ENCODE data around the gene IL20.
"Not testable (repeated sequence)": the region's sequence is repeated elsewhere in the genome, so short reads cannot be mapped to it uniquely, and the experiment has no call there.

IL20 gene

GRCh38 chr1:206843626-206844025 is 21.8 kb upstream of the IL20 start:
- H3K4me1 ChIP-seq (ENCODE audit: insufficient read depth, low read length) = no peaks in the 10 kb centered on the region
- no peaks in the 10 kb centered on the region for H3K9me3 ChIP-seq (ENCODE audit: insufficient read depth, low read depth, low read length)
- no peak overlapping the region for H3K9ac ChIP-seq (ENCODE audit: low read depth, low read length)
- H3K36me3 ChIP-seq (ENCODE audit: insufficient read depth, low read length) = no peaks in the 10 kb centered on the region
- 94% methylated on average over 4 of the region's 4 CpGs for WGBS
- H3K27ac ChIP-seq (ENCODE audit: low read depth, low read length) = no peak overlapping the region
- H3K4me3 ChIP-seq (ENCODE audit: low read length) = no peak overlapping the region
- H3K27me3 ChIP-seq (ENCODE audit: insufficient read depth, low read length) = no peaks in the 10 kb centered on the region

- Histone ChIP-seq H3K4me3 (ENCODE audit: low read length) (no peak overlapping the region), H3K36me3 (ENCODE audit: insufficient read depth, low read length) (no peaks in the 10 kb centered on the region), H3K9me3 (ENCODE audit: insufficient read depth, low read depth, low read length) (no peaks in the 10 kb centered on the region), H3K4me1 (ENCODE audit: insufficient read depth, low read length) (no peaks in the 10 kb centered on the region), H3K27me3 (ENCODE audit: insufficient read depth, low read length) (no peaks in the 10 kb centered on the region), H3K27ac (ENCODE audit: low read depth, low read length) (no peak overlapping the region), H3K9ac (ENCODE audit: low read depth, low read length) (no peak overlapping the region)
Measured at GRCh38 chr1:206846487-206846886, 18.9 kb upstream of the IL20 start.

GRCh38 chr1:206847337-206847834 is 18.0 kb upstream of the IL20 start:
- 96% methylated on average over 3 of the region's 3 CpGs for WGBS
- no peak overlapping the region for H3K27ac ChIP-seq (ENCODE audit: low read depth, low read length)
- no peaks in the 10 kb centered on the region for H3K27me3 ChIP-seq (ENCODE audit: insufficient read depth, low read length)
- H3K9ac ChIP-seq (ENCODE audit: low read depth, low read length) = no peak overlapping the region
- H3K36me3 ChIP-seq (ENCODE audit: insufficient read depth, low read length) = no peaks in the 10 kb centered on the region
- H3K4me3 ChIP-seq (ENCODE audit: low read length) = no peak overlapping the region
- H3K4me1 ChIP-seq (ENCODE audit: insufficient read depth, low read length) = no peaks in the 10 kb centered on the region
- H3K9me3 ChIP-seq (ENCODE audit: insufficient read depth, low read depth, low read length) = no peaks in the 10 kb centered on the region

- Histone ChIP-seq H3K27ac (ENCODE audit: low read depth, low read length) (no peak overlapping the region), H3K9me3 (ENCODE audit: insufficient read depth, low read depth, low read length) (no peaks in the 10 kb centered on the region), H3K4me1 (ENCODE audit: insufficient read depth, low read length) (no peaks in the 10 kb centered on the region), H3K27me3 (ENCODE audit: insufficient read depth, low read length) (no peaks in the 10 kb centered on the region), H3K36me3 (ENCODE audit: insufficient read depth, low read length) (no peaks in the 10 kb centered on the region), H3K9ac (ENCODE audit: low read depth, low read length) (no peak overlapping the region), H3K4me3 (ENCODE audit: low read length) (no peak overlapping the region)
- 100% methylated on average over 1 of the region's 1 CpG for WGBS
Measured at GRCh38 chr1:206847946-206848345, 17.5 kb upstream of the IL20 start.

GRCh38 chr1:206850401-206850800 is 15.0 kb upstream of the IL20 start:
- Histone ChIP-seq H3K27ac (ENCODE audit: low read depth, low read length) (no peak overlapping the region), H3K36me3 (ENCODE audit: insufficient read depth, low read length) (no peaks in the 10 kb centered on the region), H3K9ac (ENCODE audit: low read depth, low read length) (no peak overlapping the region), H3K4me1 (ENCODE audit: insufficient read depth, low read length) (no peaks in the 10 kb centered on the region), H3K9me3 (ENCODE audit: insufficient read depth, low read depth, low read length) (peaks cover 3% of the 10 kb centered on the region; the same call in 1 of the 2 replicates), H3K4me3 (ENCODE audit: low read length) (no peak overlapping the region), H3K27me3 (ENCODE audit: insufficient read depth, low read length) (no peaks in the 10 kb centered on the region)
- WGBS = 88% methylated on average over 1 of the region's 2 CpGs

- Histone ChIP-seq H3K4me3 (ENCODE audit: low read length) (no peak overlapping the region), H3K9me3 (ENCODE audit: insufficient read depth, low read depth, low read length) (peaks cover 3% of the 10 kb centered on the region; the same call in 1 of the 2 replicates), H3K36me3 (ENCODE audit: insufficient read depth, low read length) (no peaks in the 10 kb centered on the region), H3K27me3 (ENCODE audit: insufficient read depth, low read length) (no peaks in the 10 kb centered on the region), H3K4me1 (ENCODE audit: insufficient read depth, low read length) (no peaks in the 10 kb centered on the region), H3K27ac (ENCODE audit: low read depth, low read length) (no peak overlapping the region), H3K9ac (ENCODE audit: low read depth, low read length) (no peak overlapping the region)
- 59% methylated on average over 3 of the region's 5 CpGs for WGBS
Measured at GRCh38 chr1:206851341-206852010, 13.9 kb upstream of the IL20 start.

- 92% methylated on average over 2 of the region's 2 CpGs for WGBS
- not testable (repeated sequence) for H3K9me3 ChIP-seq (ENCODE audit: insufficient read depth, low read depth, low read length); H3K9ac ChIP-seq (ENCODE audit: low read depth, low read length)
Measured at GRCh38 chr1:206852662-206853061, 12.8 kb upstream of the IL20 start.

GRCh38 chr1:206853696-206854095 is 11.7 kb upstream of the IL20 start:
- not testable (repeated sequence) for H3K27me3 ChIP-seq (ENCODE audit: insufficient read depth, low read length); H3K36me3 ChIP-seq (ENCODE audit: insufficient read depth, low read length); H3K4me1 ChIP-seq (ENCODE audit: insufficient read depth, low read length); H3K9ac ChIP-seq (ENCODE audit: low read depth, low read length); H3K9me3 ChIP-seq (ENCODE audit: insufficient read depth, low read depth, low read length); H3K4me3 ChIP-seq (ENCODE audit: low read length); H3K27ac ChIP-seq (ENCODE audit: low read depth, low read length)

More at GRCh38 chr1:206852662-206853061, 12.8 kb upstream of the IL20 start:
- H3K36me3 ChIP-seq (ENCODE audit: insufficient read depth, low read length); H3K4me3 ChIP-seq (ENCODE audit: low read length); H3K4me1 ChIP-seq (ENCODE audit: insufficient read depth, low read length); H3K27ac ChIP-seq (ENCODE audit: low read depth, low read length); H3K27me3 ChIP-seq (ENCODE audit: insufficient read depth, low read length): not testable (repeated sequence)

GRCh38 chr1:206854401-206855129 is 10.9 kb upstream of the IL20 start:
- Histone ChIP-seq H3K4me1 (ENCODE audit: insufficient read depth, low read length) (no peaks in the 10 kb centered on the region), H3K4me3 (ENCODE audit: low read length) (no peak overlapping the region), H3K36me3 (ENCODE audit: insufficient read depth, low read length) (no peaks in the 10 kb centered on the region), H3K9me3 (ENCODE audit: insufficient read depth, low read depth, low read length) (peaks cover 3% of the 10 kb centered on the region; the same call in 1 of the 2 replicates), H3K9ac (ENCODE audit: low read depth, low read length) (no peak overlapping the region), H3K27ac (ENCODE audit: low read depth, low read length) (no peak overlapping the region), H3K27me3 (ENCODE audit: insufficient read depth, low read length) (no peaks in the 10 kb centered on the region; the same call in 1 of the 2 replicates)
- WGBS = 75% methylated on average over 2 of the region's 3 CpGs

- Histone ChIP-seq H3K27ac (ENCODE audit: low read depth, low read length) (no peak overlapping the region), H3K36me3 (ENCODE audit: insufficient read depth, low read length) (no peaks in the 10 kb centered on the region), H3K4me3 (ENCODE audit: low read length) (no peak overlapping the region), H3K27me3 (ENCODE audit: insufficient read depth, low read length) (no peaks in the 10 kb centered on the region; the same call in 1 of the 2 replicates), H3K9me3 (ENCODE audit: insufficient read depth, low read depth, low read length) (peaks cover 3% of the 10 kb centered on the region; the same call in 1 of the 2 replicates), H3K9ac (ENCODE audit: low read depth, low read length) (no peak overlapping the region), H3K4me1 (ENCODE audit: insufficient read depth, low read length) (no peaks in the 10 kb centered on the region)
- 92% methylated on average over 2 of the region's 2 CpGs for WGBS
Measured at GRCh38 chr1:206855859-206856258, 9.6 kb upstream of the IL20 start.

- no peaks in the 10 kb centered on the region; the same call in 1 of the 2 replicates for H3K27me3 ChIP-seq (ENCODE audit: insufficient read depth, low read length)
- no peak overlapping the region for H3K9ac ChIP-seq (ENCODE audit: low read depth, low read length)
- 94% methylated on average over 4 of the region's 5 CpGs for WGBS
- no peaks in the 10 kb centered on the region for H3K4me1 ChIP-seq (ENCODE audit: insufficient read depth, low read length)
- H3K36me3 ChIP-seq (ENCODE audit: insufficient read depth, low read length) = no peaks in the 10 kb centered on the region
- H3K4me3 ChIP-seq (ENCODE audit: low read length) = no peak overlapping the region
- no peak overlapping the region for H3K27ac ChIP-seq (ENCODE audit: low read depth, low read length)
- peaks cover 3% of the 10 kb centered on the region; the same call in 1 of the 2 replicates for H3K9me3 ChIP-seq (ENCODE audit: insufficient read depth, low read depth, low read length)
Measured at GRCh38 chr1:206856674-206857464, 8.6 kb upstream of the IL20 start.
